Ovary (tissue), 9 donors: ENCODE data around the gene SYTL3. TPM values are rescaled to one million over a fixed set of nuclear protein-coding genes. Genes with fewer than 3 reads are reported as not detected.

Experiments used
- DNase-seq, 5 donors: peaks; one replicate each; pipeline ENCODE4 v3.0.0-alpha.2; 2019 to 2020
- H3K27ac ChIP-seq, 2 donors: fragments of 200-600 bp; one replicate each; pipeline versions ENCODE4 v1.5.1 to v1.8.0; 2019 to 2022
- H3K27me3 ChIP-seq: fragments of 200-600 bp; one replicate; pipeline ENCODE4 v1.8.0; 2022
- H3K36me3 ChIP-seq: fragments of 200-600 bp; sonication (generic); one replicate; pipeline ENCODE4 v1.5.1; 2019
- H3K4me1 ChIP-seq: one replicate; pipeline ENCODE4 v1.8.1; 2013; ENCODE audit warnings: mild to moderate bottlenecking, moderate library complexity; ENCODE audit not compliant: insufficient read depth
- H3K4me3 ChIP-seq: fragments of 200-600 bp; sonication (generic); one replicate; pipeline ENCODE4 v1.5.1; 2017
- H3K9me3 ChIP-seq, 2 donors: fragments of 200-600 bp in 1 of 2; sonication (generic) in 1 of 2; one replicate each; pipeline versions ENCODE4 v1.5.1 to v1.8.1; 2013 to 2019; ENCODE audit warnings: mild to moderate bottlenecking in 1 of 2, moderate library complexity in 1 of 2
- CTCF ChIP-seq, 3 donors: fragments of 450-650 bp in 2 of 3; fragments of 200-600 bp in 1 of 3; IDR thresholded peaks; one replicate each; pipeline versions ENCODE4 v1.5.1 to v1.8.0; 2016 to 2022; ENCODE audit warnings: antibody characterized with exemption in 3 of 3, mild to moderate bottlenecking in 1 of 3
- EP300 ChIP-seq: sonication (generic); formaldehyde crosslinking; IDR thresholded peaks from one replicate; pipeline ENCODE4 v1.6.1; 2017; ENCODE audit warnings: antibody characterized with exemption
- POLR2A ChIP-seq: fragments of 450-650 bp; IDR thresholded peaks from one replicate; pipeline ENCODE4 v1.6.1; 2017; ENCODE audit warnings: antibody characterized with exemption, mild to moderate bottlenecking, moderate library complexity
- WGBS, 3 donors: extraction: QIAGEN DNeasy Blood & Tissue Kit in 1 of 3; methylation state at CpG; one replicate each; pipeline versions ENCODE4 v1.1.5 to v1.1.7; 2013 to 2017; 5-methylcytosine and 5-hydroxymethylcytosine counted together
- intact Hi-C, 4 donors: fragments of 100-400 bp; cut with DNase I; formaldehyde crosslinking; loops; one replicate each; pipeline versions ENCODE4 v1.11.0 to v1.15.1; 2022 to 2023
- polyA plus RNA-seq, 2 donors: library from polyadenylated mRNA; stranded (reverse); fragments of 200-250 nt in 1 of 2; fragments of 350-450 nt in 1 of 2; fragmentation: Illumina TruSeq in 1 of 2; extraction: RNeasy Lipid Tissue Mini Kit (QIAGEN cat#74804) in 1 of 2; gene quantifications; one replicate each; pipeline ENCODE4 v1.2.3, GENCODE V29; 2013 to 2014
- total RNA-seq, 7 donors: library from RNA; depleted of rRNA in 2 of 7; stranded (reverse); fragments of >200 nt in 2 of 7; fragmentation: NEBNext Ultra II Directional in 3 of 7; extraction: Animal tissue kit (Norgen Biotek cat#: 25700) in 3 of 7; gene quantifications; one replicate each; pipeline versions ENCODE4 v1.1.0 to v1.2.4, GENCODE V29; 2016 to 2023
- donor health status: DM: no; HTN: no; CAD: no; lungs with moderate emphysema.
- donor health status: DM: no; HTN: no; CAD: no.
- donor health status: Bipolar disorder and iron deficiency.
- donor health status: DM: yes; HTN: yes; CAD: no.
- donor health status: DM: no; HTN: no; CAD: no.
- donor health status: DM: yes; HTN: yes; CAD: no.

SYTL3 gene
- total and polyA plus RNA-seq, 9 donors: 1.7 to 7.8 (median 2.5) TPM

GRCh38 chr6:158706369-158706982 lies 56.6 kb downstream of the SYTL3 start:
- peaks cover 6% of the 10 kb centered on the region for H3K4me1 ChIP-seq
- intact Hi-C loops: loop anchor here (5.0 to 10.0 kb wide), 4 partner anchors 111 to 428 kb away; partner anchors contain the start of gene EZR (in 1 of the 4)

GRCh38 chr6:158707120-158707820 lies 57.4 kb downstream of the SYTL3 start:
- H3K36me3 ChIP-seq: no peaks in the 10 kb centered on the region
- 6 to 10% (median 6%) methylated on average over 9 of the region's 9 CpGs for whole genome bisulfite sequencing, 3 donors
- no peak for TF ChIP-seq CTCF (IDR thresholded peaks at IDR 0.05)
- no peak for TF ChIP-seq EP300
- no peak for TF ChIP-seq POLR2A
- peak in 1 of 5 donors; percentile 31 for DNase-seq
- H3K4me3 ChIP-seq: no peak overlapping the region
- H3K4me1 ChIP-seq: peaks cover 6% of the 10 kb centered on the region
- peak overlapping the region in 1 of 2 donors; percentile 53 for H3K27ac ChIP-seq
- no peaks in the 10 kb centered on the region for H3K9me3 ChIP-seq
- no peaks in the 10 kb centered on the region for H3K27me3 ChIP-seq
- intact Hi-C loops: loop anchor here (5.0 to 10.0 kb wide), 4 partner anchors 110 to 428 kb away; partner anchors contain the start of gene EZR (in 1 of the 4)

More at GRCh38 chr6:158706369-158706982, 56.6 kb downstream of the SYTL3 start:
- Histone ChIP-seq H3K36me3 (no peaks in the 10 kb centered on the region), H3K27me3 (no peaks in the 10 kb centered on the region), H3K27ac (peak overlapping the region in 1 of 2 donors; percentile 22), H3K4me3 (no peak overlapping the region), H3K9me3 (no peaks in the 10 kb centered on the region)
- TF ChIP-seq POLR2A (no peak), CTCF (IDR thresholded peaks at IDR 0.05) (peak in 2 of 3 donors; percentile 42 to 55)
- DNase-seq: peak; percentile 46 to 80 (median 67)
- 19 to 25% (median 22%) methylated on average over 6 of the region's 6 CpGs for WGBS, 3 donors

- H3K4me3 ChIP-seq: no peak overlapping the region
- DNase-seq: peak in 2 of 5 donors; percentile 47 to 51
- intact Hi-C loops: loop anchor here (5.0 to 10.0 kb wide), 4 partner anchors 109 to 427 kb away; partner anchors contain the start of gene EZR (in 1 of the 4)
- WGBS, 3 donors: 6 to 15% (median 8%) methylated on average over 10 of the region's 10 CpGs
- H3K4me1 ChIP-seq: peaks cover 6% of the 10 kb centered on the region
- peak overlapping the region in 1 of 2 donors; percentile 53 for H3K27ac ChIP-seq
- no peaks in the 10 kb centered on the region for H3K9me3 ChIP-seq
- no peak for TF ChIP-seq EP300
- TF ChIP-seq POLR2A: no peak
- TF ChIP-seq CTCF (IDR thresholded peaks at IDR 0.05): no peak
- H3K27me3 ChIP-seq: no peaks in the 10 kb centered on the region
- H3K36me3 ChIP-seq: no peaks in the 10 kb centered on the region
Observed at GRCh38 chr6:158707821-158708195, 58.0 kb downstream of the SYTL3 start.

GRCh38 chr6:158708239-158708638 lies 58.4 kb downstream of the SYTL3 start:
- DNase-seq: peak; percentile 53 to 86 (median 77)
- H3K4me1 ChIP-seq: peaks cover 6% of the 10 kb centered on the region

More at GRCh38 chr6:158708239-158708638, 58.4 kb downstream of the SYTL3 start:
- 7 to 26% (median 8%) methylated on average over 14 of the region's 14 CpGs for WGBS, 3 donors
- H3K27ac ChIP-seq: peak overlapping the region; percentile 17 to 53
- intact Hi-C loops: loop anchor here (5.0 to 10.0 kb wide), 4 partner anchors 109 to 427 kb away; partner anchors contain the start of gene EZR (in 1 of the 4)
- no peaks in the 10 kb centered on the region for H3K9me3 ChIP-seq
- H3K27me3 ChIP-seq: no peaks in the 10 kb centered on the region
- H3K36me3 ChIP-seq: no peaks in the 10 kb centered on the region
- no peak overlapping the region for H3K4me3 ChIP-seq
- TF ChIP-seq EP300 (no peak), POLR2A (no peak), CTCF (IDR thresholded peaks at IDR 0.05) (peak in 1 of 3 donors; percentile 12)
